PC-9 (cell line): ENCODE data around the gene SPIRE2.

Experiments
- EZH2 ChIP-seq: fragments of 200-600 bp; sonication (generic); IDR thresholded peaks from 2 replicates; pipeline ENCODE4 v1.8.0; 2017; ENCODE audit warnings: antibody characterized with exemption, low read depth
- TF ChIP-seq, protein P1 (sequence below): fragments of 200-600 bp; sonication (generic); conservative IDR thresholded peaks from 2 replicates; pipeline ENCODE4 v1.6.1; 2017; ENCODE audit warnings: mixed run types, antibody characterized with exemption, mild to moderate bottlenecking, moderate library complexity

DNA sequence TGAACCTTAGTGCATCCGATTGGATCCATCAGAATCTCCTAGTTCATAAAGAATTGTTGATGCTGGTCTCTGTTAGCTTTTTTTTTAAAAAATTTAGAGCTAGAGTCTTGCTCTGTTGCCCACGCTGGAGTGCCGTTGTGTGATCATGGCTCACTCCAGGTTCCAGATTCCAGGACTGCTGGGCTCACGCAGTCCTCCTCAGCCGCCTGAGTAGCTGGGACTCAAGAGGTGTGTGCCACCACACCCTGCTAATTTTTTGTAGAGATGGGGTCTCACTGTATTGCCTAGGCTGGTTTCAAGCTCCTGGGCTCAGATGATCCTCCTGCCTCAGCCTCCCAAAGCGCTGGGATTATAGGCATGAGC, 53.1 kb downstream of the SPIRE2 start:
- TF ChIP-seq, protein P1, sequence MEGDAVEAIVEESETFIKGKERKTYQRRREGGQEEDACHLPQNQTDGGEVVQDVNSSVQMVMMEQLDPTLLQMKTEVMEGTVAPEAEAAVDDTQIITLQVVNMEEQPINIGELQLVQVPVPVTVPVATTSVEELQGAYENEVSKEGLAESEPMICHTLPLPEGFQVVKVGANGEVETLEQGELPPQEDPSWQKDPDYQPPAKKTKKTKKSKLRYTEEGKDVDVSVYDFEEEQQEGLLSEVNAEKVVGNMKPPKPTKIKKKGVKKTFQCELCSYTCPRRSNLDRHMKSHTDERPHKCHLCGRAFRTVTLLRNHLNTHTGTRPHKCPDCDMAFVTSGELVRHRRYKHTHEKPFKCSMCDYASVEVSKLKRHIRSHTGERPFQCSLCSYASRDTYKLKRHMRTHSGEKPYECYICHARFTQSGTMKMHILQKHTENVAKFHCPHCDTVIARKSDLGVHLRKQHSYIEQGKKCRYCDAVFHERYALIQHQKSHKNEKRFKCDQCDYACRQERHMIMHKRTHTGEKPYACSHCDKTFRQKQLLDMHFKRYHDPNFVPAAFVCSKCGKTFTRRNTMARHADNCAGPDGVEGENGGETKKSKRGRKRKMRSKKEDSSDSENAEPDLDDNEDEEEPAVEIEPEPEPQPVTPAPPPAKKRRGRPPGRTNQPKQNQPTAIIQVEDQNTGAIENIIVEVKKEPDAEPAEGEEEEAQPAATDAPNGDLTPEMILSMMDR = no peak
- no peak for TF ChIP-seq EZH2
